ENCODE results near the gene PKMYT1. TPM values are rescaled to one million over a fixed set of nuclear protein-coding genes. Genes with fewer than 3 reads are reported as not detected.

Gene PKMYT1
- total RNA-seq, 4 donors from 2014 or later, result 0.60 to 1.6 (median 1.1) TPM

GRCh38 chr16:3015865-3016521 lies 35.7 kb upstream of the PKMYT1 start:
- DNase-seq (ENCODE audit: low spot score in 2 of 2), result no peak
- Histone ChIP-seq H3K36me3 (no peaks in the 10 kb centered on the region), H3K9me3 (no peaks in the 10 kb centered on the region), H3K27me3 (peaks cover 0 to 58% of the 10 kb centered on the region in 2 donors), H3K4me3 (no peak overlapping the region), H3K4me1 (peaks cover 0 to 26% (median 7%) of the 10 kb centered on the region in 4 donors), H3K27ac (no peak overlapping the region)
- WGBS, 2 donors, result 75 to 83% methylated on average over 11 to 13 of the region's 13 CpGs
- TF ChIP-seq CTCF (IDR thresholded peaks at IDR 0.05) (no peak), EP300 (IDR thresholded peaks at IDR 0.05) (no peak), POLR2A (IDR thresholded peaks at IDR 0.05) (no peak)

GRCh38 chr16:3014971-3015370 lies 34.7 kb upstream of the PKMYT1 start:
- no peak for TF ChIP-seq EP300 (IDR thresholded peaks at IDR 0.05)
- TF ChIP-seq CTCF (IDR thresholded peaks at IDR 0.05), result no peak
- TF ChIP-seq POLR2A (IDR thresholded peaks at IDR 0.05), result no peak
- Histone ChIP-seq H3K27me3 (peaks cover 0 to 67% of the 10 kb centered on the region in 2 donors), H3K4me3 (no peak overlapping the region), H3K36me3 (no peaks in the 10 kb centered on the region), H3K4me1 (peaks cover 0 to 17% (median 5%) of the 10 kb centered on the region in 4 donors), H3K9me3 (no peaks in the 10 kb centered on the region), H3K27ac (no peak overlapping the region)
- DNase-seq (ENCODE audit: low spot score in 2 of 2), result no peak
- WGBS, 2 donors, result 78 to 88% methylated on average over 6 of the region's 6 CpGs

- Histone ChIP-seq H3K36me3 (no peaks in the 10 kb centered on the region), H3K4me3 (no peak overlapping the region), H3K4me1 (peaks cover 0 to 11% (median 0%) of the 10 kb centered on the region in 4 donors), H3K9me3 (no peaks in the 10 kb centered on the region), H3K27ac (no peak overlapping the region), H3K27me3 (peaks cover 0 to 74% of the 10 kb centered on the region in 2 donors)
- TF ChIP-seq EP300 (IDR thresholded peaks at IDR 0.05) (no peak), POLR2A (IDR thresholded peaks at IDR 0.05) (no peak), CTCF (IDR thresholded peaks at IDR 0.05) (no peak)
- no peak for DNase-seq (ENCODE audit: low spot score in 2 of 2)
- 45 to 57% methylated on average over 10 to 11 of the region's 12 CpGs for WGBS, 2 donors
Observed at GRCh38 chr16:3013998-3014690, 33.9 kb upstream of the PKMYT1 start.

- peaks cover 0 to 14% (median under 1%) of the 10 kb centered on the region in 4 donors for H3K4me1 ChIP-seq
- 40 to 56% methylated on average over 12 to 14 of the region's 27 CpGs for WGBS, 2 donors
- no peak overlapping the region for H3K4me3 ChIP-seq
- TF ChIP-seq POLR2A (IDR thresholded peaks at IDR 0.05) (no peak), CTCF (IDR thresholded peaks at IDR 0.05) (no peak), EP300 (IDR thresholded peaks at IDR 0.05) (no peak)
- H3K36me3 ChIP-seq, result no peaks in the 10 kb centered on the region
- no peaks in the 10 kb centered on the region for H3K9me3 ChIP-seq
- no peak overlapping the region for H3K27ac ChIP-seq
- H3K27me3 ChIP-seq, result peaks cover 0 to 74% of the 10 kb centered on the region in 2 donors
- DNase-seq (ENCODE audit: low spot score in 2 of 2), result no peak
Observed at GRCh38 chr16:3013491-3013951, 33.3 kb upstream of the PKMYT1 start.

GRCh38 chr16:3012828-3013420 lies 32.7 kb upstream of the PKMYT1 start, which contains the start of gene CLDN9:
Gene CLDN9 (plus strand): TSS chr16:3012923. CDS start chr16:3013363, 440 bp downstream.
- Histone ChIP-seq H3K27ac (no peak within 1 kb of the TSS), H3K27me3 (peaks cover 0 to 74% of the 10 kb centered on the region in 2 donors), H3K4me1 (peaks cover 0 to 14% (median 4%) of the 10 kb centered on the region in 4 donors), H3K36me3 (no peaks in the 10 kb centered on the region), H3K4me3 (no peak within 1 kb of the TSS), H3K9me3 (no peaks in the 10 kb centered on the region)
- TF ChIP-seq CTCF (IDR thresholded peaks at IDR 0.05) (no peak), EP300 (IDR thresholded peaks at IDR 0.05) (no peak), POLR2A (IDR thresholded peaks at IDR 0.05) (no peak)
- no peak for DNase-seq (ENCODE audit: low spot score in 2 of 2)
- 32 to 37% methylated on average over 9 to 15 of the region's 27 CpGs for WGBS, 2 donors
